Bronchus fibroblast of lung (primary cell): Measurements from ENCODE around the gene STXBP1. TPM values are rescaled to one million over a fixed set of nuclear protein-coding genes. Genes with fewer than 3 reads are reported as not detected.

ENCODE experiments used
- total RNA-seq: library from RNA; depleted of rRNA; stranded (reverse); fragments of >200 nt; gene quantifications from 2 replicates; pipeline ENCODE4 v1.2.3, GENCODE V29; 2015

The STXBP1 gene
- 19.0 and 20.1 TPM in 2 replicates for total RNA-seq

DNA sequence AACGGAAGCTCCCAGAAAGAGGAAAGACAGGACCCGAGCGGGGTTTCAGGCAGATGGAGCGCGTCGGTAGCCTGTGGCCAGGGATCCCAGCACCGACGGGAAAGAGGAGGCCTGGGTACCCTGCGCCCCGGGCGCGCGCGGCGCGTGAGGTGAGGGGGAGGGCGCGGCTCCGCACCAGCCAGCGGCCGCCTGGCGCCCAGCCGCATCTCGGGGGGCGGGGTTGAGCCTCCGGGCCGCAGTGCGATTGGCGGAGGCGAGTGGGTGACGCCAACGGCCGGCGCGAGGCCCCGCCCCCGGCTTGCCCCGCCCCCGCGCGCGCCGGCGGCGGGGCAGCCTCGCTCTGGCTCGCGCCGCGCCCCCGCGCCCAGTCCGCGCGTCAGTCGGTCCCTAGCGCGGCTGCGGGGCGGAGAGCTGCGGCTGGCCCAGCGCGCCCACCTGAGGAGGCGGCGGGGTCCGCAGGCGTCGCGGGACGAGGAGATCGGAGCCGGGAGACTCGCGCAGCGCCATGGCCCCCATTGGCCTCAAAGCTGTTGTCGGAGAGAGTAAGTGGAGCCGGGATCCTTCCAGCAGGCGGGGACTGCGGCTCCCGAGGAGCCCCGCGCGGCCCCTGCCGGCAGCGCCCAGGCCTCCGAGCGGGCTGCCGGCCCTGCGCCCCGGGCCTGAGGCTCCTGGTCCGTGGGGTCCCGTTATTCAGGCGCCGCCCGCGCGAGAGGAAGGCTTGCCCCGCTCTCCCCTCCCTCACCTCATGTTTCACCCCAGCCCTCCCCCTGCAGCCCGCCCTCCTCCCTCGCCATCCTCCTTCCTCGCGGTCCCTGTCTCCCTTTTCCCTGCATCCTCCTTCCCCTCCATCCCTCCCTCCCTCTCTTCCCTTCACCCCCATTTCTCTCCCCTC is at the start of gene STXBP1:
Gene STXBP1, plus strand, starts transcription at position 379 of the 892 bp plus-strand sequence. Its CDS starts 127 bp downstream, at position 506.

DNA sequence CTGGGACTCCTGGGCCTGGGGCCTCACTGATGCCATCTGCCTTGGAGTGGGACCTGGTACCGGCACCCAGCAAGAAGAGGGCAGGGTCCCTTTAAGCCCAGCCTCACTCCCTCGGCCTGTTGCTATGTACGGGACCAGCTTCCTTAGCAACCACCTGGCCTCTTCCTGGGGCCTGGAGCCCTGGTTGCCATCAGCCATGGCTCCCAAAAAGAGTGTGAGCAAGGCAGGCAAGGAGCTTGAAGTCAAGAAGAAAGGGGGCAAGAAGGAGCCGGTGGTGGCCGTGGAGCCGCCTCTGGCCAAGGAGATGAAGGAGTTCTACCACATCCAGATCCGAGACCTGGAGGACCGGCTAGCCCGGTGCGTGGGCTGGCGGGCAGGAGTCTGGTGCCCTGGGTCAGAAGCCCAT is 94.8 kb downstream of the STXBP1 start, which contains the start of gene CFAP157:
Gene CFAP157, plus strand, starts transcription at position 153 of the 406 bp plus-strand sequence. Its CDS starts 44 bp downstream, at position 197.

DNA sequence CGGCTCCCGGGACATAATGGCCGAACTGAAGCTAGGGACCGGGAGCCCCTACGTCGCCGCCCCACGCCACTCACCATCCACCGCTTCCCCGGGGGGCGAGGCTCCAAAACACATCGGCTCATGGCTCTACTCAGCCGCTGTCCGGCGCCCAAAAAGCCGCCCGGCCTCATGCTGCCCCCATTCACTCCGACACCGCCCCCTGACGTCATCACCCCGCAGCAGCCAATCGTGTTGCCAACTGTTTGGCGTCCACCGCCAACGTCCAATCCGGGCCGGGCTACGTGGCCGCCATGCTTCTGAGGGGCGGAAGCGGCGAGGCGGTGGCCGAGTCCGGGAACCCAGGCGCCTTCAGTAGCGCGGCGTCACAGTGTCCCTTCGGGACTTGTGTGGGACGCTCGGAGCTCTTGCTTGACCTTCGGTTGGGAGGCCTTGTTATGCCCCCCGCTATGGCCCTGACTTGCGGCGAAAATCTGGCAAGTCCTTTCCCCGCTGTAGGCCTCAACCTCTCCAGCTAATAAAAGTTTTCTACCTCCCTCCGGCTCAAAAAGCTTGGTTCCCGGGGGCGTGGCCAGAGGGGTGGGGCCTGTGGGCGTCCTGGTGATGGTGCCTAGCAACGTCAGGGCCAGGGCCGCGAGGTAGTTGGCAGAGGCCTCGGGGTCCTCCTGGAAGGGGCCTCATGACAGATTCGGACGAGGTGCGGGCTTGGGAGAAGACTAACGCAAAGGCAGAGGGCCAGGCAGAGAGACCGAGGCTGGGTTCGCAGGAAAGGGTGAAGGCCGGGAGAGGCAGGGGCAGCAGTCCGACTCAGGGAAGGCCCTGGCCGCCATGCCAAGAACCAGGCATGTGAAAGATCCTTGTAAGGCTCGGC is 103.6 kb downstream of the STXBP1 start, which contains the start of the genes PTRH1 and TTC16:
Gene PTRH1, minus strand, starts transcription at position 194 of the 868 bp plus-strand sequence. Its CDS starts 24 bp downstream, at position 170.
Gene TTC16, plus strand, starts transcription at position 610 of the 868 bp plus-strand sequence. Its CDS starts 67 bp downstream, at position 677.

DNA sequence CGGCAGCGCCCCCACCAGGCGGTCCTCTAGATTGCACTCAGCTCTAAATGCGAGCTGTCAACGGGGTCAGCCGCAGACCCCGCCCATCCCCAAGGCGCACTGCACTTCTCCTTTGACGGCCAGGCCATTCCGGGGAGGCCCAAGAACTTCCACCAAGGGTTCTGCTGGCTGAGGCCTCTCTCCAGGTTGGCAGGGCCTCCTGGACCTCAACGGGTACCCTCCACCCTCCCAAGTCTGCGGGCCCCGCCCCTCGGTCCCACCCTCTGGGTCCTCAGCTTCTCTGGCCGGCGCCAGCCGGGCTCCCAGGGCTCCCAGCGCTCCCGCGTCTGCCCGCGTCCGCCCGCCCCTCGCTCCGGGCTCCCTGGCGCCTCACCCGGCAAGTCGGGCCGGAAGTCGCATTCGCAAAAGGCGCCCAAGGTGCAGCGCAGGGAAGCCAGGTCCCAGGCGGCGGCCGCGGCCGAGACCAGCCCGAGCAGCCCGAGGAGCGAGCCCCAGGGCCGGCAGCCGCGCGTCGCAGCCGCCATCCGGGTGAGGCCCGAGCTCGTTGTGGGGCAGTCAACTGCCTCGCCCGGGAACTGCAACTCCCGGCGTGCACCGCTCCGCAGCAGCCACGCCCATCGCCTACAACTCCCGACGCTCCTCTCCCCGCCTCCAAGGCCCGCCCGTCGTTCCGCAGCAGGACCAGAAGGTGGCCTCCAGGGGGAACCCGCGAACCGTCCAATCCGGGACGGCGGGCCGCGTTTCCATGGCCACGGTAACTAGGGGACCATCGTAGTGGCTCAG is 122.9 kb downstream of the STXBP1 start, which contains the start of gene TOR2A:
Gene TOR2A, minus strand, starts transcription at position 548 of the 783 bp plus-strand sequence. Its CDS starts 24 bp downstream, at position 524.

Other genes with a start within 250 kb of the STXBP1 start
- 8.0 and 9.2 TPM in 2 replicates for gene SLC2A8, start 215.1 kb upstream of the STXBP1 start, total RNA-seq
- 3.7 and 5.4 TPM in 2 replicates for gene ZNF79, start 187.9 kb upstream of the STXBP1 start, total RNA-seq
- gene RPL12, start 160.9 kb upstream of the STXBP1 start, total RNA-seq: 2,992 and 2,996 TPM in 2 replicates
- gene LRSAM1, start 160.8 kb upstream of the STXBP1 start, total RNA-seq: 10.7 and 16.3 TPM in 2 replicates
- gene CFAP157, start 94.7 kb downstream of the STXBP1 start, total RNA-seq: not detected in 2 replicates
- 28.9 and 36.0 TPM in 2 replicates for gene PTRH1, start 103.4 kb downstream of the STXBP1 start, total RNA-seq
- under 0.01 TPM in 1 of 2 replicates, not detected in the other for gene TTC16, start 103.8 kb downstream of the STXBP1 start, total RNA-seq
- 10.1 and 13.6 TPM in 2 replicates for gene TOR2A, start 123.0 kb downstream of the STXBP1 start, total RNA-seq
- under 0.01 TPM in 1 of 2 replicates, not detected in the other for gene SH2D3C, start 166.4 kb downstream of the STXBP1 start, total RNA-seq
- gene CDK9, start 173.8 kb downstream of the STXBP1 start, total RNA-seq: 17.8 and 23.2 TPM in 2 replicates
- gene FPGS, start 190.6 kb downstream of the STXBP1 start, total RNA-seq: 59.8 and 65.4 TPM in 2 replicates
- 47.2 and 48.9 TPM in 2 replicates for gene ENG, start 242.4 kb downstream of the STXBP1 start, total RNA-seq